ENCODE results near the gene FAM184B. TPM values are rescaled to one million over a fixed set of nuclear protein-coding genes. Genes with fewer than 3 reads are reported as not detected.

Gene FAM184B
- polyA plus RNA-seq, 2 of the 4 experiments (the other 2 are of a cell fraction), result not detected

DNA sequence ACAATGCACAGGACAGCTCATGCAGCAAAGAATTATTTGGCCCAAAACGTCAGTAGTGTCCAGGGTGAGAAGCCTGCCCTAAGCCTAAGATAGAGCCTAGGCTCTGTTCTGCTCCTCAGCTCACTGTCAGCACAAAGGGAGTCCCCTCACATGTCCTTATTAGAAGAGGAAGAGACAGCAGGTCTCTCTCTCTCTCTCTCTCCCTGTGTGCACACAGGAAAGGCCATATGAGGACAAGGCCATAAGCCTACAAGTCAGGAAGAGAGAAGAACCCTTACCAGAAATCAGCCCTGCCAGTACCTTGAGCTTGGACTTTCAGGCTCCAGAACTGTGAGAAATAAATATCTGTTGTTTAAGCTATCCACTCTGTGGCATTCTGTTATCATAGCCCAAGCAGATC, 20.4 kb downstream of the FAM184B start:
- FAIRE-seq, result no peak
- 14% methylated on average over 1 of the region's 1 CpG for WGBS (ENCODE audit: missing lambda C conversion rate)
- Histone ChIP-seq H3K27ac (no peak overlapping the region), H3K4me3 (no peak overlapping the region), H3K9me3 (no peaks in the 10 kb centered on the region), H3K4me1 (no peaks in the 10 kb centered on the region), H3K4me2 (no peak overlapping the region)
- ChIA-PET CTCF (no interaction called here), POLR2A (no interaction called here)
- no peak for DNase-seq (ENCODE audit: low read depth in 1 of 2, low spot score in 1 of 2)
- no peak for ATAC-seq
- no peak for TF ChIP-seq HEYL (CRISPR knock-in tag; IDR thresholded peaks at IDR 0.05)
- TF ChIP-seq NR3C1 (IDR thresholded peaks at IDR 0.05), result no peak
- no peak for TF ChIP-seq ZSCAN20 (CRISPR knock-in tag; IDR thresholded peaks at IDR 0.05)
- no peak for TF ChIP-seq NFE2L2 (conservative IDR thresholded peaks at IDR 0.05; ENCODE audit: low read length)
- TF ChIP-seq CHD4 (IDR thresholded peaks at IDR 0.05; ENCODE audit: borderline replicate concordance), result no peak

DNA sequence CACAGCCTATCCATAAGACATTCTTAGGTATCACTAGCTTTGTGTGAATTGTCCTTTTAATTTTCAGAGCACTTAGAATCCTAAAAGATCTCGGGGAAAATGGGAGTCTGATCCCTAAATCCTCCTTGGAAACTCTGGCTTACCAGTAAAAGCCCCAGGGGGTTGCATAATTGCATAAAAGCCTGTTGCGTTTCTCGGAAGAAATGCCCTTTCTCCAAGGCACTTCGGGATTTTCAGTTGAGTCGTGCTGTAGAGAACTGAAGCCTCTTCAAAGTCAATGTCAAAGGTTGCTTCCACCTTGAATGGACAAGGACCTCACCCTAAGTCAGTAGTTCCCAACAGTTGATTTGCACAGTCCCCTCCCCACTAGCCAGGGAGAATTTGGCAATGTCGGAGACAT, 20.8 kb downstream of the FAM184B start:
- POLR2A ChIA-PET, result no interaction called here
- ATAC-seq, result no peak

DNA sequence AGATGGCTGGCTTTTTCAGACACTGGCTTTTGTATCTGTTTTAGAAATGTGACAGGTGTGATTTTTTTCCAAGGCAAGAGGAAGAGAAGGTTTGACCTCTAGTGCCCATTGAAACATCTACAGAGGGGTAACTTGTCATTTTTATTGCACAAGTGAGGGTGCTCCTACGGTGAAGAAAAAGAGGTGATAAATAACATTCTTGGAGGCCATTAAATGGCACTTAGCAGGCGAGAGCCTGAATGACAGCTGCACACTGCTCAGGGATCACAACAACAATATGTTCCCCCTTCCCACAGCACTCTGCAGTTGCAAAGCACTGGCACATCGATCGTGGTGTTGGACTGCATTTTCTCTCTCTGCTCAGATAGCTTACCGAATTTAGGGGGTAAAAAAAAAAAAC, 22.9 kb downstream of the FAM184B start:
- no peak for FAIRE-seq
- WGBS (ENCODE audit: missing lambda C conversion rate), result 18% methylated on average over 5 of the region's 5 CpGs
- POLR2A ChIA-PET, result no interaction called here

More for the DNA sequence above, 20.8 kb downstream of the FAM184B start:
- CTCF ChIA-PET, result no interaction called here
- FAIRE-seq, result no peak
- Histone ChIP-seq H3K4me2 (no peak overlapping the region), H3K27ac (no peak overlapping the region), H3K9me3 (no peaks in the 10 kb centered on the region), H3K4me1 (no peaks in the 10 kb centered on the region), H3K4me3 (no peak overlapping the region)
- DNase-seq (ENCODE audit: low read depth in 1 of 2, low spot score in 1 of 2), result no peak
- 42% methylated on average over 6 of the region's 6 CpGs for WGBS (ENCODE audit: missing lambda C conversion rate)
- no peak for TF ChIP-seq BHLHE40 (IDR thresholded peaks at IDR 0.05; ENCODE audit: low read depth, low read length)
- TF ChIP-seq POLR2A (IDR thresholded peaks at IDR 0.05; ENCODE audit: low read length), result no peak
- TF ChIP-seq NPAS2 (CRISPR knock-in tag; IDR thresholded peaks at IDR 0.05; ENCODE audit: borderline replicate concordance), result no peak
- no peak for TF ChIP-seq ESRRA (IDR thresholded peaks at IDR 0.05; ENCODE audit: borderline replicate concordance, low read length)
- no peak for TF ChIP-seq ZNF302 (CRISPR knock-in tag; IDR thresholded peaks at IDR 0.05)
- no peak for TF ChIP-seq RARB (CRISPR knock-in tag; IDR thresholded peaks at IDR 0.05)
- no peak for TF ChIP-seq RNF2 (IDR thresholded peaks at IDR 0.05; ENCODE audit: borderline replicate concordance, low read depth)
- no peak for TF ChIP-seq HOXB13 (CRISPR knock-in tag; IDR thresholded peaks at IDR 0.05; ENCODE audit: low read depth)
- TF ChIP-seq GATA3 (IDR thresholded peaks at IDR 0.05; ENCODE audit: borderline replicate concordance), result no peak
- TF ChIP-seq, protein P1, sequence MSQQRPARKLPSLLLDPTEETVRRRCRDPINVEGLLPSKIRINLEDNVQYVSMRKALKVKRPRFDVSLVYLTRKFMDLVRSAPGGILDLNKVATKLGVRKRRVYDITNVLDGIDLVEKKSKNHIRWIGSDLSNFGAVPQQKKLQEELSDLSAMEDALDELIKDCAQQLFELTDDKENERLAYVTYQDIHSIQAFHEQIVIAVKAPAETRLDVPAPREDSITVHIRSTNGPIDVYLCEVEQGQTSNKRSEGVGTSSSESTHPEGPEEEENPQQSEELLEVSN (IDR thresholded peaks at IDR 0.05; ENCODE audit: borderline replicate concordance, low read depth), result no peak
- TF ChIP-seq KDM1A (IDR thresholded peaks at IDR 0.05; ENCODE audit: low read depth), result no peak
- TF ChIP-seq HOXB5 (CRISPR knock-in tag; IDR thresholded peaks at IDR 0.05), result no peak
- TF ChIP-seq, protein P2, sequence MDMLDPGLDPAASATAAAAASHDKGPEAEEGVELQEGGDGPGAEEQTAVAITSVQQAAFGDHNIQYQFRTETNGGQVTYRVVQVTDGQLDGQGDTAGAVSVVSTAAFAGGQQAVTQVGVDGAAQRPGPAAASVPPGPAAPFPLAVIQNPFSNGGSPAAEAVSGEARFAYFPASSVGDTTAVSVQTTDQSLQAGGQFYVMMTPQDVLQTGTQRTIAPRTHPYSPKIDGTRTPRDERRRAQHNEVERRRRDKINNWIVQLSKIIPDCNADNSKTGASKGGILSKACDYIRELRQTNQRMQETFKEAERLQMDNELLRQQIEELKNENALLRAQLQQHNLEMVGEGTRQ (IDR thresholded peaks at IDR 0.05), result no peak
- no peak for TF ChIP-seq SREBF2 (IDR thresholded peaks at IDR 0.05)

More for the DNA sequence above, 22.9 kb downstream of the FAM184B start:
- Histone ChIP-seq H3K4me2 (no peak overlapping the region), H3K27ac (no peak overlapping the region), H3K9me3 (no peaks in the 10 kb centered on the region), H3K4me3 (no peak overlapping the region), H3K4me1 (no peaks in the 10 kb centered on the region)
- TF ChIP-seq, protein P3, sequence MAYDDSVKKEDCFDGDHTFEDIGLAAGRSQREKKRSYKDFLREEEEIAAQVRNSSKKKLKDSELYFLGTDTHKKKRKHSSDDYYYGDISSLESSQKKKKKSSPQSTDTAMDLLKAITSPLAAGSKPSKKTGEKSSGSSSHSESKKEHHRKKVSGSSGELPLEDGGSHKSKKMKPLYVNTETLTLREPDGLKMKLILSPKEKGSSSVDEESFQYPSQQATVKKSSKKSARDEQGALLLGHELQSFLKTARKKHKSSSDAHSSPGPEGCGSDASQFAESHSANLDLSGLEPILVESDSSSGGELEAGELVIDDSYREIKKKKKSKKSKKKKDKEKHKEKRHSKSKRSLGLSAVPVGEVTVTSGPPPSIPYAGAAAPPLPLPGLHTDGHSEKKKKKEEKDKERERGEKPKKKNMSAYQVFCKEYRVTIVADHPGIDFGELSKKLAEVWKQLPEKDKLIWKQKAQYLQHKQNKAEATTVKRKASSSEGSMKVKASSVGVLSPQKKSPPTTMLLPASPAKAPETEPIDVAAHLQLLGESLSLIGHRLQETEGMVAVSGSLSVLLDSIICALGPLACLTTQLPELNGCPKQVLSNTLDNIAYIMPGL (CRISPR knock-in tag; IDR thresholded peaks at IDR 0.05; ENCODE audit: borderline replicate concordance), result no peak
- no peak for TF ChIP-seq NPAS2 (CRISPR knock-in tag; IDR thresholded peaks at IDR 0.05; ENCODE audit: borderline replicate concordance)
- TF ChIP-seq, protein P4, sequence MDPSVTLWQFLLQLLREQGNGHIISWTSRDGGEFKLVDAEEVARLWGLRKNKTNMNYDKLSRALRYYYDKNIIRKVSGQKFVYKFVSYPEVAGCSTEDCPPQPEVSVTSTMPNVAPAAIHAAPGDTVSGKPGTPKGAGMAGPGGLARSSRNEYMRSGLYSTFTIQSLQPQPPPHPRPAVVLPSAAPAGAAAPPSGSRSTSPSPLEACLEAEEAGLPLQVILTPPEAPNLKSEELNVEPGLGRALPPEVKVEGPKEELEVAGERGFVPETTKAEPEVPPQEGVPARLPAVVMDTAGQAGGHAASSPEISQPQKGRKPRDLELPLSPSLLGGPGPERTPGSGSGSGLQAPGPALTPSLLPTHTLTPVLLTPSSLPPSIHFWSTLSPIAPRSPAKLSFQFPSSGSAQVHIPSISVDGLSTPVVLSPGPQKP (IDR thresholded peaks at IDR 0.05; ENCODE audit: low read depth, low read length), result no peak
- no peak for TF ChIP-seq RFX5 (IDR thresholded peaks at IDR 0.05)
- TF ChIP-seq, protein P5, sequence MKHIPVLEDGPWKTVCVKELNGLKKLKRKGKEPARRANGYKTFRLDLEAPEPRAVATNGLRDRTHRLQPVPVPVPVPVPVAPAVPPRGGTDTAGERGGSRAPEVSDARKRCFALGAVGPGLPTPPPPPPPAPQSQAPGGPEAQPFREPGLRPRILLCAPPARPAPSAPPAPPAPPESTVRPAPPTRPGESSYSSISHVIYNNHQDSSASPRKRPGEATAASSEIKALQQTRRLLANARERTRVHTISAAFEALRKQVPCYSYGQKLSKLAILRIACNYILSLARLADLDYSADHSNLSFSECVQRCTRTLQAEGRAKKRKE (CRISPR knock-in tag; IDR thresholded peaks at IDR 0.05; ENCODE audit: low read depth), result no peak
- TF ChIP-seq KDM5A (IDR thresholded peaks at IDR 0.05), result no peak
- TF ChIP-seq SMC3 (IDR thresholded peaks at IDR 0.05), result no peak
- no peak for TF ChIP-seq HEYL (CRISPR knock-in tag; IDR thresholded peaks at IDR 0.05)
- no peak for ATAC-seq
- CTCF ChIA-PET, result interaction anchor here (1.1 kb wide), 1 partner anchor 9 kb away, joined by 3 read pairs; no protein-coding TSS in a partner anchor
- no peak for DNase-seq (ENCODE audit: low read depth in 1 of 2, low spot score in 1 of 2)
